ENCODE results near the gene TNFRSF8. TPM values are rescaled to one million over a fixed set of nuclear protein-coding genes. Genes with fewer than 3 reads are reported as not detected.
A peak's percentile ranks its signal among the peaks of the same experiment; 100 is the strongest.

The TNFRSF8 gene
- total RNA-seq, 2 experiments from 2014 or later: 0.14 TPM; not detected in 1

GRCh38 chr1:12179111-12179519, 116.0 kb downstream of the TNFRSF8 start:
- Mint-ChIP-seq H3K27me3 (no peaks in the 10 kb centered on the region), H3K4me1 (ENCODE audit: low read depth) (peaks cover 76% of the 10 kb centered on the region), H3K9me3 (no peaks in the 10 kb centered on the region), H3K36me3 (ENCODE audit: low read depth) (peaks cover 19% of the 10 kb centered on the region), H3K4me3 (peak overlapping the region; percentile 69), H3K27ac (peak overlapping the region; percentile 96)
- Histone ChIP-seq H3K27me3 (ENCODE audit: control insufficient read depth in 1 of 2, insufficient read depth in 2 of 2, low read length in 2 of 2) (no peaks in the 10 kb centered on the region), H3K4me1 (ENCODE audit: insufficient read depth, low read length) (peaks cover 95% of the 10 kb centered on the region), H3K4me3 (ENCODE audit: low read length) (peak overlapping the region; percentile 41), H3K9me3 (ENCODE audit: control insufficient read depth in 1 of 2, insufficient read depth in 1 of 2, low read length in 2 of 2) (no peaks in the 10 kb centered on the region), H3K27ac (ENCODE audit: low read depth in 1 of 2, low read length in 2 of 2) (peak overlapping the region; percentile 83 to 85), H3K36me3 (ENCODE audit: insufficient read depth, low read length) (peaks cover 49% of the 10 kb centered on the region)
- TF ChIP-seq CTCF (IDR thresholded peaks at IDR 0.05): no peak
- ATAC-seq (ENCODE audit: poor library complexity) (peak; percentile 49), DNase-seq (peak; percentile 66 to 94 (median 81))
- ChIA-PET POLR2A (interaction anchor here (1.2 to 4.5 kb wide), 11 partner anchors 12 to 269 kb away, joined by 3 to 46 read pairs (median 9); partner anchors contain the start of gene TNFRSF1B), CTCF (interaction anchor here (0.6 to 5.3 kb wide), 9 partner anchors 10 to 1173 kb away, joined by 3 to 67 read pairs (median 4); no protein-coding TSS in a partner anchor)
- intact Hi-C loops (cut with DNase I, micrococcal nuclease): loop anchor here in 1 of 2 experiments (10.0 kb wide), 1 partner anchor 274 kb away; no protein-coding TSS in a partner anchor

GRCh38 chr1:12179676-12180075, 116.6 kb downstream of the TNFRSF8 start:
- peak overlapping the region; percentile 78 to 83 for H3K27ac ChIP-seq (ENCODE audit: low read depth in 1 of 2, low read length in 2 of 2)
- H3K36me3 Mint-ChIP-seq (ENCODE audit: low read depth): peaks cover 19% of the 10 kb centered on the region
- ChIA-PET CTCF (interaction anchor here (0.6 to 5.3 kb wide), 6 partner anchors 11 to 213 kb away, joined by 3 to 67 read pairs (median 8); no protein-coding TSS in a partner anchor), POLR2A (interaction anchor here (2.7 to 4.5 kb wide), 4 partner anchors 12 to 31 kb away, joined by 13 to 46 read pairs (median 42); partner anchors contain the start of gene TNFRSF1B)
- peaks cover 95% of the 10 kb centered on the region for H3K4me1 ChIP-seq (ENCODE audit: insufficient read depth, low read length)
- DNase-seq: no peak
- no peak for TF ChIP-seq CTCF (IDR thresholded peaks at IDR 0.05)
- intact Hi-C loops (cut with DNase I, micrococcal nuclease): loop anchor here in 1 of 2 experiments (10.0 kb wide), 1 partner anchor 275 kb away; no protein-coding TSS in a partner anchor
- peak overlapping the region; percentile 69 for H3K4me3 Mint-ChIP-seq
- no peaks in the 10 kb centered on the region for H3K9me3 ChIP-seq (ENCODE audit: control insufficient read depth in 1 of 2, insufficient read depth in 1 of 2, low read length in 2 of 2)
- no peaks in the 10 kb centered on the region for H3K9me3 Mint-ChIP-seq
- peaks cover 70% of the 10 kb centered on the region for H3K4me1 Mint-ChIP-seq (ENCODE audit: low read depth)
- H3K27ac Mint-ChIP-seq: peak overlapping the region; percentile 96
- H3K36me3 ChIP-seq (ENCODE audit: insufficient read depth, low read length): peaks cover 49% of the 10 kb centered on the region
- no peaks in the 10 kb centered on the region for H3K27me3 ChIP-seq (ENCODE audit: control insufficient read depth in 1 of 2, insufficient read depth in 2 of 2, low read length in 2 of 2)
- H3K27me3 Mint-ChIP-seq: no peaks in the 10 kb centered on the region
- no peak overlapping the region for H3K4me3 ChIP-seq (ENCODE audit: low read length)
- ATAC-seq (ENCODE audit: poor library complexity): no peak

- Histone ChIP-seq H3K27me3 (ENCODE audit: control insufficient read depth in 1 of 2, insufficient read depth in 2 of 2, low read length in 2 of 2) (no peaks in the 10 kb centered on the region), H3K4me3 (ENCODE audit: low read length) (no peak overlapping the region), H3K36me3 (ENCODE audit: insufficient read depth, low read length) (peaks cover 48% of the 10 kb centered on the region), H3K27ac (ENCODE audit: low read depth in 1 of 2, low read length in 2 of 2) (peak overlapping the region in 1 of 2 donors; percentile 83), H3K4me1 (ENCODE audit: insufficient read depth, low read length) (peaks cover 95% of the 10 kb centered on the region), H3K9me3 (ENCODE audit: control insufficient read depth in 1 of 2, insufficient read depth in 1 of 2, low read length in 2 of 2) (no peaks in the 10 kb centered on the region)
- Mint-ChIP-seq H3K4me1 (ENCODE audit: low read depth) (peaks cover 67% of the 10 kb centered on the region), H3K27me3 (no peaks in the 10 kb centered on the region), H3K4me3 (peak overlapping the region; percentile 32), H3K36me3 (ENCODE audit: low read depth) (peaks cover 19% of the 10 kb centered on the region), H3K27ac (peak overlapping the region; percentile 96), H3K9me3 (no peaks in the 10 kb centered on the region)
- intact Hi-C loops (cut with DNase I, micrococcal nuclease): no loop called here
- POLR2A ChIA-PET: interaction anchor here (0.6 to 4.5 kb wide), 2 partner anchors 13 to 272 kb away, joined by 3 to 44 read pairs; partner anchors contain the start of gene TNFRSF1B
- DNase-seq (peak in 2 of 14 experiments; percentile 47 to 52), ATAC-seq (ENCODE audit: poor library complexity) (no peak)
- TF ChIP-seq CTCF (IDR thresholded peaks at IDR 0.05): no peak
- CTCF ChIA-PET: interaction anchor here (5.3 kb wide), 1 partner anchor 56 kb away, joined by 67 read pairs; no protein-coding TSS in a partner anchor
Observed at GRCh38 chr1:12180315-12180714, 117.2 kb downstream of the TNFRSF8 start.

Measured in CD4-positive, alpha-beta T cell (primary cell).